T-helper 2 cell (primary cell): ENCODE results near the gene RPL37A.
"Not testable (repeated sequence)": the region's sequence is repeated elsewhere in the genome, so short reads cannot be mapped to it uniquely, and the experiment has no call there.

Experiments used
- DNase-seq, 5 experiments: peaks; one replicate each; pipeline versions ENCODE4 v3.0.0 to v3.0.0-alpha.2; 2012 to 2022

RPL37A gene

DNA sequence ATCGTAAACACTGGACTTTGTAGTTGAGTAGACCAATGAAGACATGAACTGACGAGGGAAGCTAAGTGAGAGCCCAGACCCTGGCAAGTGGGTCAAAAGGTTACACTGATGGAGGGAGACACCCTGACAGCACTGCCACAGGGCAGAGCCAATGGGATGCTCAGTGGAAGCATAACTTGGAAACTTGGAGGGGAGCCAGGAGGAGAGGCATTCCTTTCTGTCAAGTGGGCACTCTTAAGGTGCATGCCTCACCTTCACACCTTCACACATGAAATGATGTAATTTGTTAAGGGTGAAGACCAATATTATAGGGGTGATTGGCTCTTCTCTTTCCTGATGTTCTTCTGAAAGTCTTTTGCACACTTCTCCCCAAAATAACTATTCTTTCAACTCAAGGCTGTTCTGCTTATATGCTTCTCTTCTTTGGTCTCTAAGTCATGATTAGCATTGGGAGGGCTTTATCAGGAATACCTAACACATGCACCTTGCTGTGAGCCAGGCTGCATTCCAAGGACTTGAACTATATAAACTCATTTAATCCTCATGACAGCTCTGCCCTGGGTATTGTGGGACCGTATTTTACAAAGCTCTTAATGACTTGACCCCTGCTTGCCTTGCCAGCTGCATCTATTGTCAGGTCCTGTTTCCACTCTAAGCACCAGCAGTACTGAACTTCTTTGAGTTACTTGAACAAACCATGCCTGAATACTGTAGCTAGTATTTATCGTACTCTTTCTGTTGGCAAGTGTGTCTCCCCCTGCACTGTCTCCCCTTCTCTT is 19.0 kb downstream of the RPL37A start:
- DNase-seq = no peak

DNA sequence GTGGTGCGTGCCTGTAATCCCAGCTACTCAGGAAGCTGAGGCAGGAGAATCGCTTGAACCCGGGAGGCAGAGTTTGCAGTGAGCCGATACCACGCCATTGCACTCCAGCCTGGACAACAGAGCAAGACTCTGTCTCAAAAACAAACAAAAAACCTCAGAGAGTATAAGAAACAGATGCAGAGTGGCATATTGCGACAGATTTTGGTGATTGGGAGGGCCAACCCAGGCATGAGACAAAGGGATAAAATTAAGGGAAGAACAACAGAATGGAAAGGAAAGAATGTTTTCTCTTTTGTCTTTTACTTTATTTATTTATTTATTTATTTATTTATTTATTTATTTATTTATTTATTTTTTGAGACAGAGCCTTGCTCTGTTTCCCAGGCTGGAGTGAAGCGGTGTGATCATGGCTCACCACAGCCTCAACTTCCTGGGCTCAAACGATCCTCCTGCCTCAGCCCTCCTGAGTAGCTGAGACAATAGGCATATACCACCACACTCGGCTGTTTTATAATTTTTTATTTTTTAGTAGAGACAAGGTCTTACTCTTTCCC is 20.0 kb downstream of the RPL37A start:
- not testable (repeated sequence) for DNase-seq

DNA sequence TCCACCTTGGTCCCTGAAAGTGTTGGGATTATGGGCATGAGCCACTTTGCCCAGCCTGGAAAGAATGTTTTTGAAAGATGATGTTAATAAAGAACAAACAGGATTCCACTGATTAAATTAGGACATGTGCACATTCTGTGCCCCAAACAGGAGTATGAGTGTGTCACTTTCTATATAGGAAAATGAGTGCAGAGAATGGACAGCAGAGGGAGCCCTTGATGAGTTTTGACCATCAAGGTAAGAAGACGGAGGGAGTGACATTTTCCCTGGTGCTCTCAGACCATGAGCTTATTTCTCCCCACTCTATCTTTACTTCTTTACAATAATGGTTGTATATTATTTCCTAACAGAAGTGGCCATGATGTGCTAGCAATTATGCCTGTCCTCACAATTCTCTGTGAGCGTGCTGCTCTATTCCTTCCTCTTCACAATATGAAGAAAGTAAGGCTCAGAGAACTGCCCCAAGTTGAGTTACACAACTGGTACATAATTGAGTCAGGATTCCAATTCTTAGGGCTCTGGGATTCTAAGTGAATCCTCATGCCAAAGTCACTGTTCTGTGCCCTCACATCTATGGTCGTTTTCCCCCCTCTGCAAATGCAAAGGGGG is 20.6 kb downstream of the RPL37A start:
- DNase-seq = peak in 2 of 5 experiments; percentile 7 to 65

DNA sequence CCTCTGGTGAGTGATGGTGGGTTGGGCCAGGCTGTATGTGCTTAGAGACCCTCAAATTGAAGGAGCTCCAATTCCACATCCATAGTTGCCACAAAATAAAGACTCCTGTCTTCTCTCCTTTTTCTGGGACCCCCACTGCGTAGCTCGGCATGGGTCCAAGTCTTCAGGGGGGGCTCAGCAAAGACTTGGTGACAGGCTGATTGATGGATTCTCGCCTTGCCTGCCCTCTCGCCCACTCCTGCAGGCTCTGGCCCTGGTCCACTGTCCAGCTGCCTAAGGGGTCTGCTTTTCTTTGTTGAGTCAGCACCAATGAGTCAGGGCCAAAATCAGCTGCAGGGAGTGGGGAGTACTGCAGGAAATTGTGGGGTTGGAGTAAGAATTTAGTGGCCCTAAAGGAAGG is 21.5 kb downstream of the RPL37A start:
- no peak for DNase-seq

DNA sequence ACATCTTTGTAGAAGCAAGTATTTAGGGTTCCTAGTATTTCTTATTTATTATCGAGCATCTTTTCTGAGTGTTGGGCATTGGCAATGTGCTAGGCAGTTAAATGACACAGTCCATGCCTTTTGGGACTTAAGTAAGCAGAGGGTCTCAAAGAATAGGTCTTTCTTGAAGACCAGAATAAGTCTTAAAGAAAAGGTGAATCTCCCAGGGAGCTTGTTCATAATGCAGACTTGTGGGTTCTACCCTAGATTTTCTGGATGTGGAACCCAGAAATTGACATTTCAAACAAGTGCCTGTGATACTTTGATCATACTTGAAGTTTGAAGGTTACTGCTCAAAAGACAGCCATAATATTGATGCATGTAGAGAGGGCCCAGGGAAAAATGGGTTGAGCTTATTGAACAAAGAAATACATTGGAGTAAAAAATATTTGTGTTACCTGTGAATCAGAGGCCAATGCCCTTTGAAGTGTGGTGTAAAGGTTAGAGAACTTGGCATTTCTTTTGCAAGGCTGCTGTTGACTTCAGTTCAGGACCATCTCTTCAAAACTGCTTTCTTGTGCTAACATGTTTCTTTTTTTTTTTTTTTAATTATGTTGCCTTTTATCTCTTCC is 24.4 kb downstream of the RPL37A start:
- DNase-seq = no peak

DNA sequence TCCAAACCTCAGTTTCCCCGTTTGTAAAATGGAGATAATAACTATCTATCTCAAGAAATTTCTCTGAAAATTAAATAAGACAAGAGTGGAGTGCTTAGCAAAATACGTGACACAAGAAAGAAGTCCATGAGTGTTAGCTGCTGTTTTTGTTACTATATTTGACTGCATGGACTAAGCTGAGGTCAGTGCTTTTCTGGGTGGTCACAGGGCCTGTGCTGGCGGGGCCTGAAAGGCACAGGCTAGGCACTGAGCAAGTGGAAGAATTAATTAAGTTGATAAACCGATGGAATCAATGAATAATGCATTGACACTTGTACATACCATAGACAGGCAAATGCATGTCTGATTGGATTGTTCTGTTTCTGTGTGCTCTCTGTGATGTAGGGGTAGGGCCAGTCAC is 27.3 kb downstream of the RPL37A start:
- no peak for DNase-seq

DNA sequence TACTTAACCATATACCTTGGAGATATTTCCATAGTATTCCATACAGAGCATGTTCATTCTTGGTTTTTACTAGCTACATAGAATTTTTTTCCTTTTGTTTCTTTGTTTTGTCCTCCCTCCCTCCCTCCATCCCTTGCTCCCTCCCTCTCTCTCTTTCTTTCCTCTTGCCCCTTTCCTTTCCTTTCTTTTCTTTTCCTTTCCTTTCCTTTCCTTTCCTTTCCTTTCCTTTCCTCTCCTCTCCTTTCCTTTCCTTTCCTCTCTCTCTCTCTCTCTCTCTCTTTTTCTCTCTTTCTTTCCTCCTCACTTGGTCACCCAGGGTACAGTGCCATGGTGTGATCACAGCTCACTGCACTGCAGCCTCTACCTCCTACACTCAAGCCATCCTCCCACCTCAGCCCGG is 28.3 kb downstream of the RPL37A start:
- no peak for DNase-seq

GRCh38 chr2:216527600-216527999 is 29.0 kb downstream of the RPL37A start:
- DNase-seq = no peak

DNA sequence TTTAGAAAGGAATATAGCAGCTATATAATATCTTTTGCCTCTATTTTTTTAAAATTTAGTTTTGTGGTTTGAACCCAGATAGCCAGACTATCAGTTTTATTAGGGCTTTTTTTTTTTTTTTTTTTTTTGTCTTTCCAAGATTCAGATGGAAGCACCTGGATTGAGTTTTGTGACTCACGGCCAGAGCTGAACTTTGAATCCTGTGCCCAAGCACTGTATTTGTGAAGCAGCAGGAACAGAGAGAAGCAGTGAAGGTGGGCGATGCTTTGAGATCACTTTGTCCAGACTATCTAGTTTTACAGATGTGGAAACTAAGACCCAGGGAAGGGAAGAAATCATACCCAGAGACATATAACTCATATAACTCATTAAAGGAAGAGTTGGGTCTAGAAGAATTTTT is 33.9 kb downstream of the RPL37A start:
- DNase-seq = no peak

DNA sequence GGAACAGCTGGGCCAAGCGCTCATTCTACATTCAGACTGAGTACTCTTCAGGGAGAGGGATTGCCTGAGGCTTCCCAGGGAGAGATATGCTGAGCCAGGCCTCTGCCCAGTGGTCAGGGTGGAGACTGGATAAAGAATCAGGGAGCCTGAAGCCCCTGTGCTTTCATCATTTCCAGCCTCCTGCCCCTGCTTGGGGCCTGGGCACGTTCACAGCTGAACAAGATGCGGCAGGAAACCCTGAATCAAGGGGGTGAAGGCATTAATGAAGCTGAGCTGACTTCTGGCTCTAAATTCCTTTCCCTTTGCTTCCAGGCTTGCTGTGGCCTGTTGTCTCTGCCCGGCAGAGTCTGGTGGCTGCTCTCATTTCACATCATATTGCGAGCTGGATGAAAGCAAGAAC is 35.0 kb downstream of the RPL37A start:
- no peak for DNase-seq

GRCh38 chr2:216534809-216535208 is 36.2 kb downstream of the RPL37A start:
- no peak for DNase-seq

DNA sequence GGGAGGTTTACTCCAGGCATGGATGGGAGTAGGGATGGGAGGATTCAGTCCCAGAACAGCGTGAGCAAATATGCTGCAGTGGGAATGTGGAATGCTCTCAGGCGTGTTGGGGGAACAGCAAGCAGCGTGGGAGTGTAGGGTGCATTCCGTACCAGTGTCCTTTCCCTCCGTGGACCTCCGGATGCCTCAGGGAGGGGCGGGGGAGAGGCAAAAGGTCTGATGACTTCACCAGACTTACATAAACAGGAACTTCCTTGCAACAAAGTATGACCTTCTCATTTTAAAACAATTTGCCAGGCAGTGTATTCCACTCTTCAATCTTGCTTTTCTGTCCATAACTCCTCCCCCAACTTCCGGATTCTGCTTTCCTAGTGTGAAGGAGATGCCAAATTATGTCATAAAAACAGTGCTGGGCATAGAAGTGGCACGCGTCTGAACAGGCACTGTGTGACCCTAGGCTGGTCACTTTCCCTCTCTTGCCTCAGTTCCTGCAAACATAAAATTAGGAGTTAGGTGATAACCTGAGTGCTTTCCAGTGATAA is 36.9 kb downstream of the RPL37A start:
- no peak for DNase-seq

DNA sequence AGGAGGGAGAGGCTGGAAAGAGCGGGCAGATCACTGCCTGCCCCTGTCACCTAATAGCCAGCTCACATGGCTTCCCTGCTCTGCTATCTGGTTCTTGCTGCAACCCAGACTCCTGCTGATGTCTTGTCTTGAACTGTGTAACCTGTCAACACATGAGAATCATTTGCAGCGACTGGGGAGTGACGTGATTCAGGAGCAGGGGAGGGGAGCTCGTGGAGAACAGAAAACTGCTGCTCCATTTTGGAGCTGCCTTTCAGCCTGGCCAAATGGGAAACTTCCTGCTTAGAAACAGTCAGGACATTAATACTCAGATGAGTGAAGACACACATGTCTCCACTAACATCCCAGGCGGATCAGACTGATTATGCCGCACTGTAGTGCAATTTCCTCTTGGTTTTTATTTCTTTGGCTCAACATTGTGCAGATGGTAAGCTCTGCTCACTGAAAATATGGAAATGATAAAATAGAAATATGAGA is 38.1 kb downstream of the RPL37A start:
- no peak for DNase-seq

DNA sequence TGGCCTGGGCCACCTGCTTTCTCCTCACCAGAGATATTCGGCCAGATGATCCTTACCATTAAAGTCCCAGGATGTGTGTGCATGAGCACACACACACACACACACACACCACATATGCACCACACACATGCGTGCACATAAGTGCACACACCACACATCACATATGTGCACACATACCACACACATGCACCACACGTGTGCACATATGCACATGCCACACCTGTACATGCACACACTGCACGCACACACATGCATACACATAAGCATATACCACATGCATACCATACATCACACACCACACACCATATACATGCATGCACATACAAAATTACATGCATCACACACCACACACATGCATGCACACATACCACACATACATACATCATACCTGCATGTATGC is 38.7 kb downstream of the RPL37A start:
- DNase-seq = no peak

DNA sequence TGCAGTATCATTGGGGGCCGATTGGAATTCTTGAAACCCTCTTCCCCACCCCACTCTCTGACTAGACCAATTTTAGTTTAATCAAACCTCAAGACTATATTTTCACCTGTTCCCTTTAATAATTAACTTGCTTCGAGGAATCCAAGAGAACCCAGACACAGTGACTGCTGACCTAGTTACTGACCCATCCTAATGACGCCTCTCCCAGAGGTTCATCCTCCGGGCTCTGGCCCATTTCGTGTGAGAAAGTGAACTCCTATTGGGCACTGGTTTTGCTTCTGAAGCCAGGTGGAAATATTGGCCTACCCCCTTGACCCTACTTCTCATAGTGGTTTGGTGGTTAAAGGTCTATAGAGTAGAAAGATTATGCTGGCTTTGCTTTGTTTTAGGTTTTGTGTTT is 39.9 kb downstream of the RPL37A start:
- DNase-seq = no peak

GRCh38 chr2:216539120-216539519 is 40.5 kb downstream of the RPL37A start:
- DNase-seq = no peak

GRCh38 chr2:216539791-216540241 is 41.2 kb downstream of the RPL37A start:
- no peak for DNase-seq

- DNase-seq = no peak
Observed at GRCh38 chr2:216540920-216541319, 42.3 kb downstream of the RPL37A start.

- no peak for DNase-seq
Observed at GRCh38 chr2:216541505-216541904, 42.9 kb downstream of the RPL37A start.

DNA sequence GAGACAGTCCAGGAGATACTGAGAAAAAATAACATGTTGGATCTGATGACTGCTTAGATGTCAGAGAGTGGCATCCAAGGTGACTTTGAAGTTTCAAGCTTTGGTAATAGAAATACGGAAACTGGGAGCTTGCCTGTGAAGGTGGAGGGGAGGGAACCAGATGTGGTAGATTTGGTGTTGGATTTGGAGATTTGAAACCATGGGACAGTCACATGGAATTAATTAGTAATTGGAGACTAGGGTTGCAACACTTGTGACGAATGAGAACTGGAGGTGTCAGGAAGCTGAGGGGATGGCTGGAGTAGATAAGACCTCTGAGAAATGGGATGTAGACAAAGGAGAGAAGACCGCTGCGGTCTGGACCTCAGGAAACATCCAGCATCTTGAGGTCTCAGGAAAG is 46.7 kb downstream of the RPL37A start:
- DNase-seq = no peak

- DNase-seq = no peak
Observed at GRCh38 chr2:216546241-216546640, 47.6 kb downstream of the RPL37A start.

GRCh38 chr2:216546641-216547403 is 48.2 kb downstream of the RPL37A start:
- no peak for DNase-seq

DNA sequence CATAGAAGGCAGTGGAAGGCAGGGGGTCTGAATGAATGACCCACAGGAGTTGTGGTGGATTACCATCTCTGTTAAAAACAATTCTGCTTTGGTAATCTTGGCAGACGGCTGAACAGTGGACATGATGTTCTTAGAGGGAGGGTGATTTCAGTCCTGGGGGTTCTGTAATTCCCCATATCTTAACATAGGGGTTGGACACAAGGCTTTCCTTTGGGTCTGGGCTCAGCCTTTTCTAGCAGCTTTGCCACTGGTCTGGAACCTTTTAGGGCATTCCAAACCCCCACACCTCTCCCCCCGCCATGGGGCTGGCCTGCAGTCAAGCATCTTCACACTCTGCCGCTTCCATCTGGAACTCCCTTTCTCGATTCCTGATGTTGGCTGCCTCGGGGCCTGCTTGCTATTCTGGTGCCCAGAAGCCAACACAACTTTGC is 50.3 kb downstream of the RPL37A start:
- no peak for DNase-seq
